Activated CD4-positive, alpha-beta T cell treated with anti-CD3 and anti-CD28 coated beads, Interleukin-2, amount 50 U/mL, for 48 hours (primary cell): ENCODE results near the gene GLIS2.

Experiments used
- DNase-seq, 2 experiments: peaks; one replicate each; pipeline ENCODE4 v3.0.0-alpha.2; 2020

The GLIS2 gene

DNA sequence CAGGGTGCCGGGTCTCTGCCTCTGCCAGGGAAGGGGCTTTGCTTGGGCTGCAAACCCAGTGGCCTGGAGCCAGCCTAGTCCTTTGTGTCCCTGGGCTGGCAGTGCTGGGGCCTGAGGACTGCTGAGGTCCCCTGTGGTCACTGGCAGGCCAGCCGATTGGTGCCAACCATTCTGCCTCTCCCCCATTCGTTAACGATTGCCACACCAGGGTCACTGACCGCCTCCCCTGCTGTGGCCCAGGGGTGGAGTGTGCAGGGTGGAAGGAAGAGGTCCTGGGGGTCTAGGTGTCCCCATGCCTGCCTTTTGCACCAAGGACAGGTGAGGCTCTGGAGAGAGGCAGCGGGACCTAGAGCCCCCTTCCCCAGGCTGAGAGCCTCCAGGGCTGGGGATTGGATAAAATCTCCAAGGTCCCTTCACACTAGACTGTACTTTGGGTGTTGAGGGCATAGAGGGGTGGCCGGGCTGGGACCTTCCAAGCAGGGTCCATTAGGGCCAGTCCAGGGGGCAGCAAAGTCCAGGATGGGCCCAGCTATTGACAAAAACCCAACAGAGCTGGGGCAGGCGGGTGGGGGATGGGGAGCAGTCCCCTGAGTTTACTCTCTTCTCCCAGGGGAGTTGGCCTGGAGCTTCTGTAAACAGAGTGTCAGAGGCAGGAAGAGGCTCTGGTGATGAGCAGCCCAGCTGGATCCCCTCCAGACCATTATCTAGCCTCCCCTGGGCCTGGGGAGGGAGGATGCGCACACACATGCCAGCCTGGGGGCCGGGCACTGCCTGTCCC, 56.9 kb downstream of the GLIS2 start:
- no peak for DNase-seq

DNA sequence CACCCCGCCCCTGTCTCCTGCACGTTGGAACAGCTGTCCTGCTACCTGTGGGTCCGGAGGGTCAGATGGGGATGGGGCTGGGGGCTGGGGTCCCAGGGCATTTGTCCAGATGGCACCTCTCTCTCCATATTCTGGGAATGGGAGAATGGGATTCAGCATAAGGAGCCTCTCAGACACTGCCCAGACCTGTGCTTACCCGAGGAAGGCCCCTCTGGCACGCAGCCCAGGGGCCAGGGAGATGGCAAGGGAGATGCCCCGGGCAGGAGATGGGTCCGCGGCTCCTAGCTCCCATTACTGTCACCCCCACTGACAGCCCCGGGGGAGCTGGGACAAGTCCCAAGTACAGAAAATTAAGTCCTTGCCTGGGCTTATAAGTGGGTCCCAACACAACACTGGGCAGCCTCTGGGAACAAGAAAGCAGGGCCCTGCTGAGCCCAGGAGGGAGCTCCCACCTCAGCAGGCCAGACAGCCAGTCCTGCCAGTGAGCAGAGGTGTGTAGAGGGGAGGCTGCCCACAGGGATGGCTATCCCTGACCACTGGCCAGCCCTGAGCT, 57.6 kb downstream of the GLIS2 start:
- no peak for DNase-seq

DNA sequence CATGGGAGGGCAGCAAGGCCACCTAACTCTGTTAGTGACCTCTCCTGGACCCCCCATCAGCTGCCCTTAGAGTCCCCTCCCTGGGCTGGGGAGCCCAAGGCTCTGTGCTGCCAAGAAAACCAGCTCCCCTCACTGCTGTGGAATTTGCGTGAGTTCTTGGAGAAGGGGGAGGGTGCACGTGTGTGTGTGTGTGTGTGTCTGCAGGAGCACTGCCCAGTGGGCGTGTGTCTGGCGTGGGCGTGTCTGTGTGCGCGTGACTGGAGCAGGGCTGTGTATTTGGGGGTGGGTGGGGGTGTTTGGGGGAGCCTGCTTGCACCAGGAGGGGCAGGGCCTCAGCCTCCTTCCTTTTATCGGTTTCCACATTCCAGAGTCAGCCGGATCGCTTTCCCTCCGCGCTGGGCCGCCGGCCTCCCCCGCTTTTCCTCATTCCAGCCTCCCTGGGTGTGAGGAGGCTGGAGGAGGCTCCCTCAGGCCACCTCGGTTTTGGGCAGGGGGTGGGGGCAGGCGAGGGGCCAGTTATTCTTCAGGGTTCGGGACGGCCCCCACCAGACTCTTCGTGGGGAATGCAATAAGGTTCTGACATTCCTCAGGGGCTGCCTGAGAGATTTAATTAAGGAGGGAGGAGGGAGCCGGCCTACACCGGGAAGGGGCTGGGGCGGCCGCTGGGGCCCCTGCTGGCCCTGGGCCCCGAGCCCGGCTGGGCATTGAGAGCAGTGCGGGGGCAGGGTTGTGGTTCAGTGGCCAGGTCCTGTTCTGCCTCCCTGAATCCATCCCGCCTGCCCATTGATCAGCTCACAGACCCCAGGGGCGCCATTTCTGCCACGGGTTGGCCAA, 58.3 kb downstream of the GLIS2 start:
- DNase-seq, result no peak

DNA sequence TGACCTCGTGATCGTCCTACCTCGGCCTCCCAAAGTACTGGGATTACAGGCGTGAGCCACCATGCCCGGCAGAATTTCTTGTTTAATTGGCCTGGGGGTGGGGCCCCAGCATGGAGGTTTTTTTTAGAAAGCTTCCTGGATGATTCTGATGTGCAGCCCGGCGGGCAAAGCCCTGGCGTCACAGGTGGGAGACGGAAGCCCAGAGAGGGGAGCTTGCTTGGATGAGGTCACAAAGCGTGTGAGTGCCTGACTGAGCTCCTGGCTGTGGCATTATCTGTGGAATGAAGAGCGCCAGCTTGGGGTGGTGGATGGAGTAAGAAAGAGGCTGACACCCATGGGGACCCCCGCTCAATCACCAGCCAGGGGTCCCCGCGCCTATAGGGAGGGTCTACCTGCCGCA, 59.9 kb downstream of the GLIS2 start:
- no peak for DNase-seq

DNA sequence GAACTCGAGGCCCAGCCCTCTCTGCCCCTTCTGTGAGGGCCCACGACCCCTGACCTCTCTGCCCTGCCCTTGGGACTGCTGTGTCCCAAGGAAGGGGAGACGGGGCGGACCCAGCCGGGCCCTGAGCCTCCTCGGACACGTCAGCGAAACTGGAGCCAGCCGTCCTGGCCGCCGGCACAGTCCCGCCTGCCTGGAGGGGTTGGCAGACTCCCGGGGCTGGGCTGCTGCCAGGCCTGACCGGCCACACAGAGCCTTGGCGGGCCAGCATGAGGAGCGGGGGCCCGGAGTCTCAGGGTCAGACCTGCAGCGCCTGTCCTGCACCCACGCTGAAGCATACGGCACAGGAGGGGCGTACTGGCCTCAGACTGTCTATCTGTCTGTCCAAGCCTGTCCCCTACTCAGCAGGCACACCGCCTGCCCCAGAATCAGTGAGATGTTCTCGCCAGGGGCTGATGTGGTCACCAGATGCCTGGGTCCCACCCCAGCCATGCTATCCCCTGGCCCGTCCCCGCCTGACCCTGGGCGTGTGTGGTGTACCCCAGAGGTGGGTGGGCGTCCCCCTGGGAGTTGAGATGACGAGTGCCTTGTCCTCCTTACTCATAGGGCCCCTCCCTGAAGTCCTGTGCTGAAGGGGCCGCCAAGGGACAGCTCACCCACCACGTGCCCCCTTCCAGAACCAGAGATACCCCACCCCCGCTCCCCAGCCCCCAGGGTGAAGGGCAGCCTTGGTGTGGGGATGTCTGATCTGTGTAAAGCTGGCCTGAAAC, 60.4 kb downstream of the GLIS2 start:
- DNase-seq, result no peak

DNA sequence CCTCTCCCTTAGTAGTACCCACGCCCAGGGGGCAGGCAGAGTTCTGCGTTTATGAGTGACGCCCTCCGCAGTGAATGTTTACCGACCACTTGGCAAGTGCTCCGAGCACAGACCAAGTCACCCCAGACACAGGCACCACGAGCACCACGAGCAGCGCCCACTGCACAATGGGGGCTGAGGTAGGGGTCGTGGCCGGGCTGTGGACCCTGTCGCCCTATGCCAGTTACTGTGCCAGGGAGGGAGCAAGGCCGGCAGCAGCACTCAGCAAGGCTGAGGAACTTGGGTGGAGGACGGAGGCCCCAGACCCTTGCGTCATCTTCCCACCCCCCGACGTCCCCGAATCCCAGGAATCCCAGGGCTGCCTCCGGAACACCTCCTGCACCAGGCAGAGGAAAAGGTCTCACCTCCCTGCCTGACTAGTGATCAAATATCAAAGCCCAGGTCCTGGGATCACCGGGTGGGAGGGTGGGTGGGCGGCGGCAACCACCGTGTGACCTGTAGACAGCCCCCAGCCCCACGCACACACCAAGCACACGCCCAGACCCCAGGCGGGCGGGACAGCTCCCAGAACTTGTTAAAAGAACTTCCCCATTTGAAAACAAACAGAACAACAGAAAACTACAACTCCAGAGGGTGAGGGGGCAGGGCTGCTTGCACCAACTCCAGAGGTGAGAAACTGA, 61.2 kb downstream of the GLIS2 start:
- DNase-seq, result no peak

DNA sequence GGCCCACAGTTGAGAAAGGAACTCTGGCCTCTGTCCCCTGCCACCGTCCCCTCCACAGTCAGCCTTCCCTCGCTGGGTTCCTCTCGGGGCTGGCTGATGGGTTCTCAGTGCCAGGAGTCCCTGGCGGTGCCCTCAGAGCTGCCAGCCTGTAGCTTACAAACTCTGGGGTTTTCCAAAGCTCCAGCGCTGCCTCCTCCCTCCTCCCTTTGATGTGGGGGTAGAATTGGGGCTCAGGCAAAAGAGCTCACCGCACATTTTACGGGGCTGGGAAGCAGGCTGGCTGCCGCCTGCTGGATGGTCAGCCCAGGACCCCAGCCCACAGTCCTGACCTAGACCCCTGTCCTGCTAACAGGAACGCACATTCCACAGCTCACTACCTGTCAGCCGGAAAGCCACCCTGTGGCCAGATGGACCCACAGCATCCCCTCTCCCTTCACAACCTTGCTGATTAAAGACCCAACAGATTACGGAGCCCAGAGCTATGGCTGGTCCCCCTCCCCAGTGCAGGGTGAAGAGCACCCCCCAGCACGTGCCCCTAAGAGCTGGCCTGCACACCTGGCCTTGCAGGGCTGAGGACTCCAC, 61.8 kb downstream of the GLIS2 start:
- no peak for DNase-seq

DNA sequence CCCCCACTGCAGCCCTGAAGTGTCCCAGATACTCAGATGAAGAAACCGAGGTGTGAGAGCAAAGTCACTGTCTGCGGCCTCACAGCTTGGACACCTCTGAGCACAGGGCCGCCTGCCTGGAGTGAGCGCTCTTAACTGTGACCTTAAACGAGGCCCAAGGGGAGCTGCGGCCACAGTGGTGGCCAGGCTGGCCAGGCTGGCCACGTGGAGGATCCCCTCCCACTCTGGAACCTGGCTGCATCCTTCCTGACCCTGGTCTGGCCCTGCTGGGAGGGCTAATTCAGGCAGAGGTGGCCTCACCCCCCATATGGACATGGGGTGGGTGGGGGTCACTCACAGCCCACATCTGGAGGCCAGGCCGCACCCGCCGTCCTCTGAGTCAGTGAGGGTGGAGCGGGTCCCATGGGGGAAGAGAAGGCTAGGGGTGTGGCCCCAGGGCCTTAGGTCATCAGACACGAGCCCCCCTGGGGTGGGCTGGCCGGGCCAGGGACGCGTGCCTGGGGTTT, 62.3 kb downstream of the GLIS2 start:
- DNase-seq, result no peak

DNA sequence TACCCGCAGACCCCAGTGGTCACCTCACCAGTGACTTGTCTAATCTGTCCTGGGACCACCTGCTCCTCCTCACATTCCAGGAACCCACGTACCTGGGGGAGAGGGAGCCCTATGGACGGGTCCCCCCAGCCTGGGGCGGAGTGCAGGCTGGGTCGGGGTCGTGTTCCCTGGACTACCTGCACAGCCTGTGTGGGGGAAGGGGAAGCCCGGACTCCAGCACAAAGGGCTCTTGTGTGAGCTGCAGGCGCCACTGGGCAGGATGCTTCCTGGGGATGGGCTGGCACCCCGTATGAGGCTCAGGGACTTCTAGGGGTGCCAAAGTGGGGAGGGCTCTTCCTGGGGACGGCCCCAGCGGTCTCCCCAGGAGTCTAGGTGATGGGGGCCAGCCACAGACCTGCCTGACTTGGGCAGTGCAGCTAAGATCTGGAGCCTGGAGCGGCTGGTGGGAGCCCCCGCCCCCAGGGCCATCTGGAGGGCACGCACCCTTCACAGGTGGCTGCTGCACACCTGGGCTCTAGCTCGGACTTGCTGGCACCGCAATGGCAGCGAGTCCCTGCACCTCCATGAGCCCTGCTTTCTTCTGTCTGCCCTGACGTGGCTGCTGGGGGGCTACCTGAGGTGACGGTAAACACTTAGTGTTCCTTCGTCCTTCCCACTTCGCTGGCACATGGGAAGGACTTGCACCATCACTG, 63.3 kb downstream of the GLIS2 start:
- no peak for DNase-seq

DNA sequence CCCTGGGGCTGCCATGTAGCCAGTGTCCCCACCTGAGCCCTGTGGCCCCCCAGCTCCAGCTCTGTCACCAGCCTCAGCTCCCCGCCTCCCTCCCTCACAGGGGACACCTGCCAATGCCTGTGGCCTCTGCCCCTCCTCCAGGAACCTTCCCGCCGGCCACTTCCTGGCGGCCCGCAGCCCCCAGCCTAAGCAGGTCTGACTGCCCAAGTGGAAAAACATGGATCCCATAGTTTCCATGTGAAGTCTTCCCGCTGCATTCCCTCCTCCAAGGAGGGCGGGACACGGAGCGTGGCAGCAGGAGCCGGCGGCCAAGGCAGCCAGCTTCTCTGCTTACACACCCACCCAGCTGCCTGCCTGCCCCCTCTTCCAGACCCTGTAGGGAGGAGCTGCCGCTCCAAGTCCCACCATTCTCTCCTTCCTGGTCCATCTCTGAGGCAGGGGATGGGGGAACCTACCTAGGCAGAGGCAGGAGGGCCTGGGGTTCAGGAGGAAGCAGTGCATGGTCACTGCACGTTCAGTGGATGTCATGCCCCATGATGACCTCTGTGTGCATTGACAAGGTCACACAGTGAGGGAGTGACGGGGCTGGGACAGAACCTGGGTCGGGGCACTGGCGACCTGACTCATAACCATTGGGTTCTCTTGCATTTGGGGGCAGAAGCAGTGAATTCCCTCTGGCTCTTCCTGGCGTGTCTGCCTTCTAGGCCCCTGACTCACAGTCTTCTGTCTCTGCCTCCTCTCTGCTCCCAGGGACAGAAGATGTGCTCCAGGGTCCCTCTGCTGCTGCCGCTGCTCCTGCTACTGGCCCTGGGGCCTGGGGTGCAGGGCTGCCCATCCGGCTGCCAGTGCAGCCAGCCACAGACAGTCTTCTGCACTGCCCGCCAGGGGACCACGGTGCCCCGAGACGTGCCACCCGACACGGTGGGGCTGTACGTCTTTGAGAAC, 64.5 kb downstream of the GLIS2 start:
- DNase-seq, result no peak

DNA sequence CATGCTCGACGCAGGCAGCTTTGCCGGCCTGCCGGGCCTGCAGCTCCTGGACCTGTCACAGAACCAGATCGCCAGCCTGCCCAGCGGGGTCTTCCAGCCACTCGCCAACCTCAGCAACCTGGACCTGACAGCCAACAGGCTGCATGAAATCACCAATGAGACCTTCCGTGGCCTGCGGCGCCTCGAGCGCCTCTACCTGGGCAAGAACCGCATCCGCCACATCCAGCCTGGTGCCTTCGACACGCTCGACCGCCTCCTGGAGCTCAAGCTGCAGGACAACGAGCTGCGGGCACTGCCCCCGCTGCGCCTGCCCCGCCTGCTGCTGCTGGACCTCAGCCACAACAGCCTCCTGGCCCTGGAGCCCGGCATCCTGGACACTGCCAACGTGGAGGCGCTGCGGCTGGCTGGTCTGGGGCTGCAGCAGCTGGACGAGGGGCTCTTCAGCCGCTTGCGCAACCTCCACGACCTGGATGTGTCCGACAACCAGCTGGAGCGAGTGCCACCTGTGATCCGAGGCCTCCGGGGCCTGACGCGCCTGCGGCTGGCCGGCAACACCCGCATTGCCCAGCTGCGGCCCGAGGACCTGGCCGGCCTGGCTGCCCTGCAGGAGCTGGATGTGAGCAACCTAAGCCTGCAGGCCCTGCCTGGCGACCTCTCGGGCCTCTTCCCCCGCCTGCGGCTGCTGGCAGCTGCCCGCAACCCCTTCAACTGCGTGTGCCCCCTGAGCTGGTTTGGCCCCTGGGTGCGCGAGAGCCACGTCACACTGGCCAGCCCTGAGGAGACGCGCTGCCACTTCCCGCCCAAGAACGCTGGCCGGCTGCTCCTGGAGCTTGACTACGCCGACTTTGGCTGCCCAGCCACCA, 65.4 kb downstream of the GLIS2 start:
- DNase-seq, result no peak

DNA sequence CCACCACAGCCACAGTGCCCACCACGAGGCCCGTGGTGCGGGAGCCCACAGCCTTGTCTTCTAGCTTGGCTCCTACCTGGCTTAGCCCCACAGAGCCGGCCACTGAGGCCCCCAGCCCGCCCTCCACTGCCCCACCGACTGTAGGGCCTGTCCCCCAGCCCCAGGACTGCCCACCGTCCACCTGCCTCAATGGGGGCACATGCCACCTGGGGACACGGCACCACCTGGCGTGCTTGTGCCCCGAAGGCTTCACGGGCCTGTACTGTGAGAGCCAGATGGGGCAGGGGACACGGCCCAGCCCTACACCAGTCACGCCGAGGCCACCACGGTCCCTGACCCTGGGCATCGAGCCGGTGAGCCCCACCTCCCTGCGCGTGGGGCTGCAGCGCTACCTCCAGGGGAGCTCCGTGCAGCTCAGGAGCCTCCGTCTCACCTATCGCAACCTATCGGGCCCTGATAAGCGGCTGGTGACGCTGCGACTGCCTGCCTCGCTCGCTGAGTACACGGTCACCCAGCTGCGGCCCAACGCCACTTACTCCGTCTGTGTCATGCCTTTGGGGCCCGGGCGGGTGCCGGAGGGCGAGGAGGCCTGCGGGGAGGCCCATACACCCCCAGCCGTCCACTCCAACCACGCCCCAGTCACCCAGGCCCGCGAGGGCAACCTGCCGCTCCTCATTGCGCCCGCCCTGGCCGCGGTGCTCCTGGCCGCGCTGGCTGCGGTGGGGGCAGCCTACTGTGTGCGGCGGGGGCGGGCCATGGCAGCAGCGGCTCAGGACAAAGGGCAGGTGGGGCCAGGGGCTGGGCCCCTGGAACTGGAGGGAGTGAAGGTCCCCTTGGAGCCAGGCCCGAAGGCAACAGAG, 66.3 kb downstream of the GLIS2 start:
- DNase-seq, result no peak

DNA sequence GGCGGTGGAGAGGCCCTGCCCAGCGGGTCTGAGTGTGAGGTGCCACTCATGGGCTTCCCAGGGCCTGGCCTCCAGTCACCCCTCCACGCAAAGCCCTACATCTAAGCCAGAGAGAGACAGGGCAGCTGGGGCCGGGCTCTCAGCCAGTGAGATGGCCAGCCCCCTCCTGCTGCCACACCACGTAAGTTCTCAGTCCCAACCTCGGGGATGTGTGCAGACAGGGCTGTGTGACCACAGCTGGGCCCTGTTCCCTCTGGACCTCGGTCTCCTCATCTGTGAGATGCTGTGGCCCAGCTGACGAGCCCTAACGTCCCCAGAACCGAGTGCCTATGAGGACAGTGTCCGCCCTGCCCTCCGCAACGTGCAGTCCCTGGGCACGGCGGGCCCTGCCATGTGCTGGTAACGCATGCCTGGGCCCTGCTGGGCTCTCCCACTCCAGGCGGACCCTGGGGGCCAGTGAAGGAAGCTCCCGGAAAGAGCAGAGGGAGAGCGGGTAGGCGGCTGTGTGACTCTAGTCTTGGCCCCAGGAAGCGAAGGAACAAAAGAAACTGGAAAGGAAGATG, 67.0 kb downstream of the GLIS2 start:
- DNase-seq, result no peak

DNA sequence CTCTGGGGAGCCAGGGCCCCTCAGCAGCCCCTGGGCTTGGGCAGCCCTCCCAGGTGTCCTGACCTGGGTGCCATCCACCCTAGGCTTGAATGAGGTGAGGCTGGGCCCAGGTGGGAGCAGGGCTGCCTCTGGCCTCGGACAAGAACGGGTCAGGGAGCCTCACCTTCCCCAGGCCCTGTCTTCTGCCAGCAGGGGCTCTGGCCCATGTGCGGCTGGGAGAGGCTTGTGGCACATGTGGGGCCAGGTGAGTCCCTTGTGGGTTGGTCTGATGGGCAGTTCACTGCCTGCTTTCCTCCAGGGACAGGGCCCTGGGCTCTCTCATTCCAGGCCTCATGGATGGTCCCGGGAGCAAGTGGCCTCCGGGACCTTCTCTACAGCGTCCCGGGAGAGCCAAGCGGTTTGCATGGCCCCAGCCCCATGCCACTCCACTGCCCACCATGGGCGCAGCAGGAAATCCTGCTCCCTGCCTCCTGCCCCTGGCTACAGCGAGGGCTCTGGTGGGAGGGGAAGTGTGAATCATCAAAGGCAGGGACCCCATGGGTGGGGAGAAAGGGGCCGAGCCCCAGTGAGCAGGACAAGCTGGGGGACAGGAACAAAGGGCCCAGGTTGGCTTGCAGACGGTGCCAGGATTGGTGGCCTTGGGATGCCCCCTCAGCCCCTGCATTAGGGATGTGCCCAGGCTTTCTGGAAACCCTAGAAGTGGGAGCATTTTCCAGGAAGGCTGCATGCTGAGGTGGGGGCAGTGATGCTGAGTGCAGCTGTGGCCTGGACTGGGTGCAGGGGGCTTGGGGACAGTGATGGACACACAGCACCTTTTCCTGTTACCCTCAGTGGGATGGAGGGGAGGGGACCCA, 68.0 kb downstream of the GLIS2 start:
- DNase-seq, result no peak

DNA sequence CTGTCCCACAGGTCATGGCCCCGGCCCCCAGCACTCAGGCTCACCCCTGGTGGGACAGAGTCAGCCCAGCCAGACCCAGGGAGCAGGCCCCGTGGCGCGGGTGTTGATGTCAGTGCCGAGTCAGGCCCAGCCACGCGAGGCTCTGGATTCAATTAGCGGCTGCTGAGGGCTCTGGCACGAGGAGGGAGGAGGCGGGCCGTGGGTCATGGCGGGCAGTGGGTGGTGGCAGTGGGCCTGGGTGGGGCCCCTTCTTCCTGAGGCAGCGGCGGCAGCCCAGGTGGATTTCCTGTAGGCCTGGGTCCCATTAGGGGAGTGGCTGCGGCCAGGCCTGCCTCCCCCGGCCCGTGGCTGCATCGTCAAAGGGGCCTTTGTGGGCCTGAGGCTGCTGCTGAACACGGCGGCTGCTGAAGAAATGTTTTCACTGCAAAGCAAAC, 68.7 kb downstream of the GLIS2 start:
- no peak for DNase-seq

DNA sequence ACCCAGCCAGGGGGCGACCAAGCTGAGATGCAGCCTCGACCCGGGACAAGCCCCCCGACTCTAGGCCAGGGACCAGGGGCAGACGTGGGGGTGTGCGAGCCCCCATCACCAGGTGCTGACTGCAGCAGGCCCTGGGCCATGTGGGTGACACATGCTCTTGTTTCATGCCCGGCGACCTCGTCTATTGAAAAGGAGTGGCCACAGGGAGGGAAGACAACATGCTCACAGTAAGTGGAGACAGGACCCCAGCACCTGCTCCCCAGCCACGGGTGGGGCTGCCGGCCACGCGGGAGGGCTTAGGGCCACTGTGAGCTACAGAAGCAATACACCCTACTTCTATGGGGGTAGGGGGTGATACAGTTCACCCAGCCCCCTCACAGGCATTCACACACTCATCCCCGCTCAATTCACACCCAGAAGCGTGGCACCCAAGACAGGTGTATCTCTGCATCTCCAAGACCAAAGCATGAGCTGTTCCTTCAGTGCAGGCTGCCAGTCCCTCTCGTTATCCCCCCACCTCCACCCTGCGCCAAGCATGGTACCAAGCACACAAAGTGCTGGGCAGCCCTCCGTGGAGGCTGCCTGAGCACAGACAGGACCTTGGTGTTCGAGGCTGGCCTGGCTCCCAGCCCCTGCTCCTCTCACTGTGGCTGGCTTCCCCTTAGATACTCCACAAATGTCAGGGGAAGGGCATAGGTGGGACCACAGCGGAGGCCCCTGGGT, 69.4 kb downstream of the GLIS2 start:
- no peak for DNase-seq
